ENCODE data around the gene ALDH3B2.

Gene ALDH3B2

DNA sequence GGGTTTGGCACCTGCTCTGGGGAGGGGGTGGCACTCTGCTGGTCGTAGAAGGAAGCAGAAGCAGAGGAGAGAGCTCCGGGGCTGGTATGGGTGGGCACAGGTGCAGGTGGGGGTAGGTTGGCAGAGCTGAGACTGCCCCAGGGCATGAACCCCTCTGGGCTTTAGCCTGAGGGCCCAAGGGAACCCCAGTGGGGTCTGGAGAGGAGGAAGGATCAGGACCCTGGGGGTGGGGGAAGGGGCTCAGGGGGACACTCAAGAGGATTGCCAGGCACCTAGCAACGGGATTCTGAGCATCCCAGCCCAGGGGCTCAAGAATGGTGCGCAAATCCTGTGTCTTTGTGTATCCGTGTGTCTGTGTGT lies 6.3 kb downstream of the ALDH3B2 start:
- H3K4me2 ChIP-seq (ENCODE audit: low read depth, low read length, poor library complexity, severe bottlenecking) = peak overlapping the region; percentile 51
- no peaks in the 10 kb centered on the region for H3K27me3 ChIP-seq (ENCODE audit: insufficient read depth, low read length, poor library complexity, severe bottlenecking)
- peaks cover 11% of the 10 kb centered on the region for H3K4me1 ChIP-seq (ENCODE audit: insufficient read depth, low read length, poor library complexity, severe bottlenecking)
- H3K79me2 ChIP-seq (ENCODE audit: insufficient read depth, low read length) = no peaks in the 10 kb centered on the region
- TF ChIP-seq, protein P1, sequence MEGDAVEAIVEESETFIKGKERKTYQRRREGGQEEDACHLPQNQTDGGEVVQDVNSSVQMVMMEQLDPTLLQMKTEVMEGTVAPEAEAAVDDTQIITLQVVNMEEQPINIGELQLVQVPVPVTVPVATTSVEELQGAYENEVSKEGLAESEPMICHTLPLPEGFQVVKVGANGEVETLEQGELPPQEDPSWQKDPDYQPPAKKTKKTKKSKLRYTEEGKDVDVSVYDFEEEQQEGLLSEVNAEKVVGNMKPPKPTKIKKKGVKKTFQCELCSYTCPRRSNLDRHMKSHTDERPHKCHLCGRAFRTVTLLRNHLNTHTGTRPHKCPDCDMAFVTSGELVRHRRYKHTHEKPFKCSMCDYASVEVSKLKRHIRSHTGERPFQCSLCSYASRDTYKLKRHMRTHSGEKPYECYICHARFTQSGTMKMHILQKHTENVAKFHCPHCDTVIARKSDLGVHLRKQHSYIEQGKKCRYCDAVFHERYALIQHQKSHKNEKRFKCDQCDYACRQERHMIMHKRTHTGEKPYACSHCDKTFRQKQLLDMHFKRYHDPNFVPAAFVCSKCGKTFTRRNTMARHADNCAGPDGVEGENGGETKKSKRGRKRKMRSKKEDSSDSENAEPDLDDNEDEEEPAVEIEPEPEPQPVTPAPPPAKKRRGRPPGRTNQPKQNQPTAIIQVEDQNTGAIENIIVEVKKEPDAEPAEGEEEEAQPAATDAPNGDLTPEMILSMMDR (conservative IDR thresholded peaks at IDR 0.05; ENCODE audit: low read length) = no peak
- no peak for TF ChIP-seq EZH2phosphoT487 (IDR thresholded peaks at IDR 0.05; ENCODE audit: borderline replicate concordance)
- no peaks in the 10 kb centered on the region for H3K9me3 ChIP-seq (ENCODE audit: insufficient read depth, low read depth, low read length)
- H3F3A ChIP-seq (ENCODE audit: low read depth) = no peaks in the 10 kb centered on the region
- H3K4me3 ChIP-seq (ENCODE audit: low read length, poor library complexity, severe bottlenecking) = peak overlapping the region; percentile 31
- H4K20me1 ChIP-seq (ENCODE audit: insufficient read depth, low read length, poor library complexity, severe bottlenecking) = no peaks in the 10 kb centered on the region
- no peaks in the 10 kb centered on the region for H3K9me2 ChIP-seq (replicated peaks; ENCODE audit: low read depth, low read length)
- H3K9ac ChIP-seq (ENCODE audit: low read depth, low read length, poor library complexity, severe bottlenecking) = peak overlapping the region; percentile 34
- peak overlapping the region; percentile 32; the same call in 1 of the 2 replicates for H2AFZ ChIP-seq (ENCODE audit: low read length)
- no peaks in the 10 kb centered on the region for H3K36me3 ChIP-seq (ENCODE audit: insufficient read depth, low read length)

DNA sequence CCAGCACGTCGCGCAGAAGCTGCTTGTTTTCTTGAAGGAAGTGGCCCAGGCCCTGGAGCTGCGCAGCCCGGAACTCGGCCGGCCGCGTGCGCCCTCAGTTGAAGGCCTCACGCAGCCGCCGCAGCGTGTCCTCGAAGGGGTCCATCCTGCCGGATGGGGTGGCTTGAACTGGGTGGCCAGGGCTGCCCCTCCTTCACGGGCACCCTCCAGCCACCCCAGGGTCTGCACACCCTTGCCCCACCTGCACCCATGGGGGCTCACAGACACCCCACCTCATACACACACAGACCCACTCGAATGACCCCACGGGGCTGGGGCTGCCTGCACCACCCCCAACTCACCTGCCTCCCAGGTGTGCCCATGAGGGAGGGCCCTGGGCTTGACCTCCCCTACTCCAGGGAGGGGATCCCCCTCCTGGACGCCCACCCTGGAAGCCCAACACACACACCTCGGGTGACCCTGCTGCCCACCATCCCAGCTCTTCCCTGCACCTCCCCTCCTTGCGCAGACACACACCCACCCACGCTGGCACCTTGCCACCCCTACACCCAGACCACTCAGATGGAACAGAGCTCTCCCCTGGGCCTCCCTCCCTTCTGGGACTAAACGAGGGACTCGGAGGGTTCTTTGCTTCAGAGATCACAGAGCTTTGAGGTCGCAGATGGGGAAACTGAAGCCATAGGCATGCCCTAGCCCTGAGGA lies 6.8 kb downstream of the ALDH3B2 start:
- Histone ChIP-seq H3F3A (ENCODE audit: low read depth) (no peaks in the 10 kb centered on the region), H3K4me2 (ENCODE audit: low read depth, low read length, poor library complexity, severe bottlenecking) (peak overlapping the region; percentile 51), H3K4me1 (ENCODE audit: insufficient read depth, low read length, poor library complexity, severe bottlenecking) (peaks cover 11% of the 10 kb centered on the region), H3K4me3 (ENCODE audit: low read length, poor library complexity, severe bottlenecking) (peak overlapping the region; percentile 31), H2AFZ (ENCODE audit: low read length) (peak overlapping the region; percentile 32; the same call in 1 of the 2 replicates), H3K36me3 (ENCODE audit: insufficient read depth, low read length) (no peaks in the 10 kb centered on the region), H3K9ac (ENCODE audit: low read depth, low read length, poor library complexity, severe bottlenecking) (peak overlapping the region; percentile 34), H4K20me1 (ENCODE audit: insufficient read depth, low read length, poor library complexity, severe bottlenecking) (no peaks in the 10 kb centered on the region), H3K27me3 (ENCODE audit: insufficient read depth, low read length, poor library complexity, severe bottlenecking) (no peaks in the 10 kb centered on the region), H3K9me2 (replicated peaks; ENCODE audit: low read depth, low read length) (no peaks in the 10 kb centered on the region), H3K79me2 (ENCODE audit: insufficient read depth, low read length) (no peaks in the 10 kb centered on the region), H3K9me3 (ENCODE audit: insufficient read depth, low read depth, low read length) (no peaks in the 10 kb centered on the region)
- TF ChIP-seq EZH2phosphoT487 (IDR thresholded peaks at IDR 0.05; ENCODE audit: borderline replicate concordance) = no peak
- TF ChIP-seq, protein P1 (conservative IDR thresholded peaks at IDR 0.05; ENCODE audit: low read length) = no peak

DNA sequence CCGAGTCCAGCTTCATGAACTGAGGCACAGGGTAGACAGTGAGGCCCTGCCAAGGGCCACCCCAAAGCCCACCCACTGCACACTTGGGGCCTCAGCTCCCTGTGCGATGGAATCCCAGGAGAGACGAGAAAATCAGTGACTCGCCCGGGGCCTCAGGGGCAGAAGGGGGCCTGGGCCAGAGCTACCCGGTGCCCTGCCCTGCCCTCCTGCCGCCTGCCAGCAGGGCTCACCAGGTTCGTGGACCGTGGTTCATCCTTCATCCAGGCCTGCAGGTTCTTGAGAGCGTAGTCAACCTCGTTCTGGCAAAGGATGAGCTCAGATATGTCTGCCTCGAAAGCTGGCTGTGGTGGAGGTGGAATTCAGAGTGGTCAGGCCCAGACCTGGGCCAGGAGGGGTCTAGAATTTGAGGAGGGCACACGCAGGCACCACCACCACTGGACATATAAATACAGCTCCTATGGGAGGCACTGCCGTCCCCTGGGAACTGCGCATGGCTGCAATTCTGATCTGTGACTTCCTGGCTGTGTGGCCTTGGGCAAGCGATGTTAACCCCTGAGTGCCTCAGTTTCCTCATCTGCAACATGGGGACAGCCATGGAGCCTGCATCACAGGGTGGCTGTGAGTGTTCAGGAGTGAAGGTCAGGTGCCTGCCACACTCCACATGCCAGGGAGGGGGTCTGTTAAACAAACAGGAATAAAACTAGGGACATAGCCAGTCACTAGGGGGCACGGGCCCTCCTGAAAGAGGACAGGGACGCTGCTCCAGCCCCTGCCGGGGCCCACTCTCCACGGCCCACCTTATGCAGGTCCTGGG lies 7.5 kb downstream of the ALDH3B2 start:
- Histone ChIP-seq H3K27me3 (ENCODE audit: insufficient read depth, low read length, poor library complexity, severe bottlenecking) (no peaks in the 10 kb centered on the region), H3K4me3 (ENCODE audit: low read length, poor library complexity, severe bottlenecking) (no peak overlapping the region), H3K79me2 (ENCODE audit: insufficient read depth, low read length) (no peaks in the 10 kb centered on the region), H2AFZ (ENCODE audit: low read length) (no peak overlapping the region), H3K9ac (ENCODE audit: low read depth, low read length, poor library complexity, severe bottlenecking) (no peak overlapping the region), H3K9me3 (ENCODE audit: insufficient read depth, low read depth, low read length) (no peaks in the 10 kb centered on the region), H3F3A (ENCODE audit: low read depth) (no peaks in the 10 kb centered on the region), H3K36me3 (ENCODE audit: insufficient read depth, low read length) (no peaks in the 10 kb centered on the region), H3K4me1 (ENCODE audit: insufficient read depth, low read length, poor library complexity, severe bottlenecking) (peaks cover 11% of the 10 kb centered on the region), H4K20me1 (ENCODE audit: insufficient read depth, low read length, poor library complexity, severe bottlenecking) (no peaks in the 10 kb centered on the region), H3K4me2 (ENCODE audit: low read depth, low read length, poor library complexity, severe bottlenecking) (no peak overlapping the region), H3K9me2 (replicated peaks; ENCODE audit: low read depth, low read length) (no peaks in the 10 kb centered on the region)
- no peak for TF ChIP-seq EZH2phosphoT487 (IDR thresholded peaks at IDR 0.05; ENCODE audit: borderline replicate concordance)
- TF ChIP-seq, protein P1 (conservative IDR thresholded peaks at IDR 0.05; ENCODE audit: low read length) = no peak
